Measurements from ENCODE around the gene VPS8.

Gene VPS8

GRCh38 chr3:184812662-184813042 is 686 bp downstream of the VPS8 start:
- DNase-seq (ENCODE audit: low read depth), result no peak

GRCh38 chr3:184813357-184813756 is 1.4 kb downstream of the VPS8 start:
- DNase-seq (ENCODE audit: low read depth), result no peak

- no peak for DNase-seq (ENCODE audit: low read depth)
Observed at GRCh38 chr3:184814214-184814613, 2.2 kb downstream of the VPS8 start.

GRCh38 chr3:184815046-184815930 is 3.3 kb downstream of the VPS8 start:
- no peak for DNase-seq (ENCODE audit: low read depth)

- DNase-seq (ENCODE audit: low read depth), result no peak
Observed at GRCh38 chr3:184816614-184817013, 4.6 kb downstream of the VPS8 start.

- DNase-seq (ENCODE audit: low read depth), result no peak
Observed at GRCh38 chr3:184820525-184820924, 8.6 kb downstream of the VPS8 start.

- DNase-seq (ENCODE audit: low read depth), result no peak
Observed at GRCh38 chr3:184821034-184821433, 9.1 kb downstream of the VPS8 start.

- no peak for DNase-seq (ENCODE audit: low read depth)
Observed at GRCh38 chr3:184822081-184822480, 10.1 kb downstream of the VPS8 start.

- no peak for DNase-seq (ENCODE audit: low read depth)
Observed at GRCh38 chr3:184822654-184823053, 10.7 kb downstream of the VPS8 start.

- DNase-seq (ENCODE audit: low read depth), result no peak
Observed at GRCh38 chr3:184823990-184824389, 12.0 kb downstream of the VPS8 start.

GRCh38 chr3:184825121-184825820 is 13.3 kb downstream of the VPS8 start:
- DNase-seq (ENCODE audit: low read depth), result no peak

GRCh38 chr3:184827572-184827971 is 15.6 kb downstream of the VPS8 start:
- peak; percentile 65 for DNase-seq (ENCODE audit: low read depth)

GRCh38 chr3:184832044-184832443 is 20.1 kb downstream of the VPS8 start:
- no peak for DNase-seq (ENCODE audit: low read depth)

- DNase-seq (ENCODE audit: low read depth), result no peak
Observed at GRCh38 chr3:184832903-184833302, 20.9 kb downstream of the VPS8 start.

- DNase-seq (ENCODE audit: low read depth), result no peak
Observed at GRCh38 chr3:184836090-184836822, 24.3 kb downstream of the VPS8 start.

- DNase-seq (ENCODE audit: low read depth), result no peak
Observed at GRCh38 chr3:184842433-184842832, 30.5 kb downstream of the VPS8 start.

- DNase-seq (ENCODE audit: low read depth), result no peak
Observed at GRCh38 chr3:184845819-184846218, 33.9 kb downstream of the VPS8 start.

- no peak for DNase-seq (ENCODE audit: low read depth)
Observed at GRCh38 chr3:184846496-184846895, 34.5 kb downstream of the VPS8 start.

- no peak for DNase-seq (ENCODE audit: low read depth)
Observed at GRCh38 chr3:184848934-184849333, 37.0 kb downstream of the VPS8 start.

GRCh38 chr3:184850201-184850600 is 38.2 kb downstream of the VPS8 start:
- DNase-seq (ENCODE audit: low read depth), result no peak

GRCh38 chr3:184857099-184857498 is 45.1 kb downstream of the VPS8 start:
- DNase-seq (ENCODE audit: low read depth), result no peak

- DNase-seq (ENCODE audit: low read depth), result no peak
Observed at GRCh38 chr3:184864000-184864399, 52.0 kb downstream of the VPS8 start.

- DNase-seq (ENCODE audit: low read depth), result no peak
Observed at GRCh38 chr3:184868477-184868876, 56.5 kb downstream of the VPS8 start.
